GM10847 (cell line): Measurements from ENCODE around the gene RAD51B.

Experiments used
- POLR2A ChIP-seq: IDR thresholded peaks from 2 replicates; pipeline ENCODE4 v1.6.1; 2011; ENCODE audit not compliant: insufficient read length; ENCODE audit errors: extremely low read depth

Gene RAD51B

DNA sequence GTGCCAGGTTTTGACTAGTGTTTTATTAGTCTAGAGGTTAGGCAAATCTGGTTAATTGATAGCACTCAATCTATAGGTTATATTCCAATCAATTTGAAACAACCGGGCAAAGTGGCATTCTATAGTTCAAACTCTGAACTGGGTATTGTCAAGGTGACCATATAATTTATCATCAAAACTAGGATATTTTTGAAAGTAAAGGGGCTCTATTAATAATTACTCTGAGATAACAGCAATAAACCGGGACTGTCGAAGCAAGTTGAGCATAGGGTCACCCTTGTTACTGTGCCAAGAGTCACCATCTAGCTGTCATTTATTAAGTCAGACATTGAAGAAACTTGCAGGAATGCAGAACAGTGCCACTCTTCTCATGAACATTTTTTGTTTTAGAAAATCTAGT is 321.2 kb downstream of the RAD51B start:
- no peak for TF ChIP-seq POLR2A

DNA sequence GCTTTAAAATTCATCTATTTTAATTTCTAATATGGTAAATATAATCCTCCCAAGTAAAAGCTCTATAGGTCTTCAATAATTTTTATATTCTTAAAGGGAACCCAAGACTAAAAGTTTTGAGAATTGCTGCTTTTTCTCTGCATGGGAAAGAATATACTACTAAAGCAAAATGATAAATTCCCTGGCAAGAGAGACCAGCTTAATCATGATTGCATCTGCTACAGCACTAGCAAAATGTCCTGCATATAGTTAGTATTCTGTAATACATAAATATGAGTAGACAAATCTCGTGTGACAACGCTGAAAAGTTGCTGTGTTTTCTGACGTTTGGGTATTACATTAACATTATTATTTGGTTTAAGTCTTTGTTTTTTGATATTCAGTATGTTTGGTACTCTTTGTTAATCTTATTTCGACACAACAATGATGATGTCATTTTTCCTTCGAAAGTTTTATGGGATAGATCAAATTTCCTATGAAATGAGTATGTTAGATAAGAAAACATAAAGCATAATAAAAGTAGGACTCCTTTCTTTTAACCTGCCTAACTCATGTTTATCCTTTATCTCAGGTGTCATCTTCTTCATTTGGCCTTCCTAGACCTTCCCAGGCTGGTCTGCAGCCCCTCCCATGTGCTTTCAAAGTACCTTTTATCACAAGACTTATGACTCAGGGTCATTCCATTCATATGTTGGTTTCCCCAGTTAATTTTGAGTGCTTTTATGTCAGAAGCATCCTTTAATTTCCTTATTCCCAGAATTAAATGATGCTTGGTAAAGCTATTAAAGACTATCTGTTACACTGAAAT is 321.9 kb downstream of the RAD51B start:
- no peak for TF ChIP-seq POLR2A

- no peak for TF ChIP-seq POLR2A
These were observed 323.8 kb downstream of the RAD51B start for GRCh38 chr14:68143341-68143841.

DNA sequence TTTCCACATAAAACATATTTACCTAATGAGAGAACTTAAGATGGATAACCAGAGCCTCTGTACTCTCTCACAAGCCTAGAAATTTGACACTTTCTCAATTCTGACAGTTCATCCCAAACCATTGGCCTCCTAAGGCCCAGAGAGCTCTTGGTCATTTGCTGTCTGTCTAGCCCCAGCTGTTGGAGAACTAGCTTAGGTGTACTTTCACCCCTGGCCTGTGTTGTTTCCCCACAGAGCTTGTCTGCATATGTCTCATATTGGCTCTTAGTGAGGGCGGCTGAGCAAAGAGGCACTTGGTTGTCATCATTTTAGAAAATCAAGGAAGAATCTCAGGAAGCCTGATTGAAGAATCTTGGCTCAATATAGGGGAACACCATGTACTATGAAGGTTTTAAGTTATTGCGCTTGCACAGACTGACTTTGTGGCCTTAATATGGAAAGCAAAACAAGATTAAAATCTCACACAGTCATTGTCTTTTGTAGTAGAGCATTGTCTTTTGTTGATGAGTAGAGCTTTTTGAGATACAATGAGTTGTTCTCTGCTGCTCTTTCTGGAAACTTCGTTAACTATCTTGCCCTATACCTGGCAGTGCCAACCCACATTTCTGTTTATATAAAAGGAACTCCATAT is 324.6 kb downstream of the RAD51B start:
- TF ChIP-seq POLR2A = no peak

- TF ChIP-seq POLR2A = no peak
These were observed 325.5 kb downstream of the RAD51B start for GRCh38 chr14:68145036-68145435.

DNA sequence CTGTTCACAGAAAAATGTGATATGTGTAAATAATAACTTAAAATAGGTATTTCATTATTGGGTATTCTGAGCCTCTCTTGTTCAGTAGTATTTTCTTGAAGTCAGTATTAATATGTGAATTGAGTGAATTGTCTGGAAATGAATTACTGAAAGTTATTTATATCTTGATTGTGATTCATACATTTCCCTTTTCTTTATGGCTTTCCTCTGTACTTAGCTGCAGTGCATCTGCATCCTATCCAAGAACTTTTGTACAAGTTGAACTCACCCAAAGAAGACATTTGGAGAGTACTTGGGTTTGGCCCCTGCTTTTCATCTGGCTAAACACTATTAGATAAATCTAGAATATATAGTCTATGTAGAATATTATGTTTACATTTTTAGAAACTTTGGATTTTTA is 326.0 kb downstream of the RAD51B start:
- TF ChIP-seq POLR2A = no peak

- TF ChIP-seq POLR2A = no peak
These were observed 327.2 kb downstream of the RAD51B start for GRCh38 chr14:68146818-68147217.

- no peak for TF ChIP-seq POLR2A
These were observed 327.7 kb downstream of the RAD51B start for GRCh38 chr14:68147303-68147702.

DNA sequence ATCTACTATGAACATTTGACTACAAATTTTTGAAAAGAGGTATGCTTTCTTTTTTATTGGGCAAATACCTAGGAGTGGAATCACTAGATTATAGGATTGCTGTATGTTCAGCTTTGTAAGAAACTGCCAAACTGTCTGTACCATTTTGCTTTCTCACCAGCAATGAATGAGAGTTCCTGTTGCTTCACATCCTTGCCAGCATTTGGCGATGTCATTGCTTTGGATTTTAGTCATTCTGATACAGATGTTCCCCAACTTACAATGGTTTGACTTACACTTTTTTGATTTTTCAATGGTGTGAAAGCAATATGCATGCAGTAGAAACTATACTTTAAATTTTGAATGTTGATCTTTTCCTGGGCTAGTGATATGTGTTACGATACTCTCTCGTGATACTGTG is 328.7 kb downstream of the RAD51B start:
- no peak for TF ChIP-seq POLR2A

DNA sequence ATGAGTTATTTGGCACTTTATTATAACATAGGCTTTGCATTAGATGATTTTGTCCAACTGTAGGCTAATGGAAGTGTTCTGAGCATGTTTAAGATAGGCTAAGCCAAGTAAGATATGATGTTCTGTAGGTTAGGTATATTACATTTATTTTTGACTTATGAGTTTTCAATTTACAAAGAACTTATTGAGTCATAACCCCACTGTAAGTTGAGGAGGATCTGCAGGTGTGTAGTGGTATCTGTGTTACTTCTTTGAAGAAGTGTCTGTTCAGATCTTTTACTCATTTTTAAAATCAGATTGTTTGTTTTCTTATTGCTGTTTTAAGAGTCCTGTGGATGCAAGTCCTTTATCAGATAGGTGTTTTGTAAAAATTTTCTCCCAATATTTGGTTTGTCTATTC is 329.2 kb downstream of the RAD51B start:
- TF ChIP-seq POLR2A = no peak

DNA sequence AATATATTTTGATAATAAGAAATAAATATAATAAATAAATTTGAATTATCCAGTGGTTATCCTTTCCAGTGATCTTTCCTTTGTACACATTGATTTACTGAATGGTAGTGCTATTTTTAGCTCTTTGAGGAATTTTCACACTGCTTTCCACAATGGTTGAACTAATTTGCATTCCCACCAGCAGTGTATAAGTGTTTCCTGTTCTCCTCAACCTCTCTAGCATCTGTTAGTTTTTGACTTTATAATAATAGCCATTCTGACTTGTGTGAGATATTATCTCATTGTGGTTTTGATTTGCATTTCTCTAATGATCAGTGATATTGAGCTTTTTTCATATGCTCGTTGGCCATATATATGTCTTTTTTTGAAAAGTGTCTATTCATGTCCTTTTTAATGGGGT is 333.7 kb downstream of the RAD51B start:
- no peak for TF ChIP-seq POLR2A

GRCh38 chr14:68154275-68154674 is 334.7 kb downstream of the RAD51B start:
- no peak for TF ChIP-seq POLR2A

DNA sequence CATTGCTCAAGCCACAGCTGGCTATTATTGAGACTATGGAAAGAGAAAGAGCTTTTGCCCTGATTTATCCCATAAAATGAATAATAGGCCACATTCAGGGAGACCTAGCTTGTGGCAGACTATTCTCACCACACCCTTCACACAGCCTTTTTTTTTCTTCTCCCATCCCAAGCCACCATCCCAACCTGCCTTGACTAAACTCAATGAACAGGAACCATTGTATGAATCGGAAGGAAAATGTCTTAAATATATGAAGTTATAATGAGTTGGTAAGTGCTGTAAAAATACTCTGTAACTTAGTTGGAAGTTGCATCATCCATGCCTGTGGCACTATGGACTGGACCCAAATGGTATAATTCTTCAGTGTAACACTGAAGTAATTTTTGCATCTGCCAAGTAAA is 338.4 kb downstream of the RAD51B start:
- TF ChIP-seq POLR2A = no peak

DNA sequence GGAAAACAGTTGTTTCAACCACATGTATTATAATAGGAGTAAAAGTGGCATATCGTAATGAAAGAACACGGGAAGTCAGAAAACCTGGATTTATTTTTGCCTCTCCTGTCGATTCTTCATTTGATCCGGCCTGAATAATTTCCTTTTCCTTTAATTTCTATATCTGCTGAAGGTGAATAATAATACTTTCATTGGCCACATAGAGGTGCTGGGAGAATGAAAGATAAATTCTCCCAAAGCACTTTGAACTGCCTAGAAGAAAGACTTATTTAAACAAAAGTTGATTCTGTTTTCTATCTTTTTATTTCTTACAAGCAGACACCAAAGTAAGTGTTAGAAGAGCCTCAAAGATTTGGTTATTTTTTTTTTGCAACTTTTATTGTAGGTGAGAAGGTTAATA is 339.1 kb downstream of the RAD51B start:
- TF ChIP-seq POLR2A = no peak

- TF ChIP-seq POLR2A = no peak
These were observed 340.4 kb downstream of the RAD51B start for GRCh38 chr14:68159701-68160633.

DNA sequence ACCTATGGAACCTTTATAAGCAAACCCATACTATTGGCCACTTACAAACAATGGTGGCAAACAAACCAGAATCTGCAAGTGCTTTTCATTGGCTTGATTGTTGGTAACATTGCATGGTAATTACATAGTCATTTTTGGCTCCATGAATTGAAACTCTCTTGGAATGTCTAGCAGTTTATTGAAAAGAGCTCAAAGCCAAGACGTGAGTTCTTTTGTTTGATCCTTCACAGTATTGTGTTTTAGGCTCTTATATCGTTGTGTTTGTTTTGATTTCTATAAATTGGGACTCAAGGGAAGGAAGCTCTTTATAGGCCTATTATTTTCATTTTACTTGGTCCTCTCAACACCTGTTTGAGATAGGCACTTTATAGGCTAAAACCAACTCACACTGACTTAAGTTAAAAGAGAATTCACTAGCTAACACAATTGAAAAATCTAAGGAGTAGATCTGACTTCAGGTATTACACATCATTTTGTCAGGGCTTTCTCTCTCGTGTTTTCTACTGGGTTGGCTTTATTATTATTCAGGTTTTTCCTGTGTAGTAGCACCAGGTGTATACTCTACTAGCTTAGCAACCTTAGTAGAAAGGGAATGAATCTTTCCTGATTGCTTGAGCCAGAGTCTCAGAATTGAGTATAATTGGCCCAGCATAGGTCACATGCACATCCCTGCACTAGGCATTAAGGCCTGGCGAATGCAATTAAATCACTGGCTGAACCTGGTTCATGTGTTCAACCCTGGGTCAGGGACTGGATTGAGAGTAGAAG is 341.4 kb downstream of the RAD51B start:
- no peak for TF ChIP-seq POLR2A
